ENCODE data around the gene PAK5. TPM values are rescaled to one million over a fixed set of nuclear protein-coding genes. Genes with fewer than 3 reads are reported as not detected.

Gene PAK5
- 6.0 and 8.4 TPM in 2 replicates for polyA plus RNA-seq

DNA sequence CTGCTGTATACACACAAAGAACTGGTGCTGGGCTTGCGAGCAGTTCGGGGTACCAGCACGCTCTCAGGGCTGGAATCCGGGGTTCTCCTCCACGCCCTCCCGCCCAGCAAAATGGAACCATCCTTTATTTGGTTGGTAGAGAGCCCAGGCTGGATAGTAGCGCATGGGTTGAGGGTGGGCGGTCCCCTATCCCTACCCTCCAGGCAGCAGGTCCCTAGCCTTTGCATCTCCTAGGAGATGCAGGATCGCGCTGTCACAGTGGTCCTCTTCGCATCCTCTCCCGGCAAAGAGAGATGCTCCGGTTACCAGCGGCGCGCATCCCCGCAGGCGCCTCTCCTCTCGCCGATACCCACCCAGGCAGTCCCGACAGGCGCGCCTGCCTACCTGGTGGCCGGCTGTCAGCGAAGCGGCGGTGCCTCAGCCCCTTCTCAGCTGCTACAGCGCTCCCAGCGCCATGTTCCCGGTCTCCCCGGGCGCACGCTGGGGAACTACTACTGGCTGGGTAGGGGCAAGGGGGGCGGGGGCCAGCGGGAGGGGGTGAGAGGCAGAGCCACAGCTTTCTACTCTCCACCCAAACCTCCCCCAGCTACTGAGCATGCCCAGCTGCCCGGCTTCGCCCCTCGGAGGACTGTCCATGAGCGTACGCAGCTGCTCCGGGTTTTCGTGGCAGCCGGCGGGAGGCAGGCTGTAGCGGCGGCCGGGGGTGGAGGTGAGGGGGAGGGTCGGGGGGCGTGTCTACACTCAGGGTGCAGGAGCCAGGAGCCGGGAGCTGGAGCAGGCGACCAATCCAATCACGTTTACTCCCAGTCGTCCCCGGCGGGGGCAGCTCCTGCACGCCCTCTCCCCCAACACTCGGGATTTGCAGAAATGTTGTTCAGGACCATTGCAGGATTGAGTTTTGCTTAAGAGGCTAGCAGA lies at the start of gene PAK5:
Gene PAK5, minus strand, starts transcription at position 699 of the 918 bp plus-strand sequence. CDS start 194,748 bp downstream, outside the sequence.

GRCh38 chr20:9514461-9515213 lies 324.2 kb downstream of the PAK5 start, which contains the start of gene LAMP5:
Gene LAMP5, plus strand, starts transcription at chr20:9514590. Its CDS starts 263 bp downstream, at chr20:9514853.

Other genes with a start within 250 kb of the PAK5 start
- 2.5 and 3.1 TPM in 2 replicates for gene ANKEF1, start 195.9 kb upstream of the PAK5 start, polyA plus RNA-seq

Data from Purkinje cell (primary cell).